Suprapubic skin (tissue), 4 donors: ENCODE measurements around the gene POLD3.

ENCODE experiments used
- POLR2A ChIP-seq, 2 donors: fragments of 450-650 bp; IDR thresholded peaks; one replicate each; pipeline ENCODE4 v1.6.1; 2017; ENCODE audit warnings: antibody characterized with exemption in 2 of 2, mild to moderate bottlenecking in 2 of 2, moderate library complexity in 2 of 2
- POLR2AphosphoS5 ChIP-seq, 3 donors: sonication (generic); formaldehyde crosslinking; IDR thresholded peaks; one replicate each; pipeline ENCODE4 v1.6.1; 2017; ENCODE audit warnings: antibody characterized with exemption in 3 of 3

DNA sequence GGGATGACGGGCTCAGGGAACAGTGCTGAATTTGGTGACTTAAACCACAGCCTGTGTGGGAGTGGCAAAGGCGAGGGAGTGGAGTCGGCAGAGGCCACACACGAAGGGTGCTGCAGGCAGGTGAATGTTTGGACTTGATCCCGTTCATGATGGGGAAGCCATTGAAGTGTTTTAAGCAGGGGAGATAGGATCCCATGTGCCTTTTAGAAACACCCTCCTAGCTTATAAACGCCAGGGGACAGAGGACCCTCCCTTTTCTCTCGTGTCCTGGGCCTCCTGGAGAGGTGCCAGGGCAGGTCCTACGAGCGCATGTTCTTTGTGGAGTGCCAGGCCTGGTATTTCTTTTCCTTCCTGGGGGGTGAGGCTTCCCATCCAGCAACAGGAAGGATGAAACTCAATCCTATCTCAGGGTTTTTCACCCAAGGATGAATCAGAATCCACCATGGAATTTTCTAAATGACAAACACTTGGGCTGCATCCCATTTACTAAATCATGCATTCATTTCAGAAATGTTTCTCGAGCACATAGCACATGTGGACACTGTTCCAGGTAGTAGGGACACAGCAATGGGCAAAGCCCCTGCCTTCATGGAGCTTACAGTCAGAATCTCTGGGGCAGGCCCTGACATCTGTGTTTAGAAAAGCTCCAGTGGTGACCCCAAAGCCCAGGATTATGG lies 79.3 kb downstream of the POLD3 start:
- TF ChIP-seq POLR2AphosphoS5 (IDR thresholded peaks at IDR 0.05) = no peak
- TF ChIP-seq POLR2A (IDR thresholded peaks at IDR 0.05) = no peak
